GM21529 (cell line): Measurements from ENCODE around the gene ASPSCR1.

Experiments
- ATAC-seq: cut with Tn5 transposase; IDR thresholded peaks from one replicate; pipeline ENCODE4 v1.9.1; 2021; ENCODE audit not compliant: unreplicated experiment

ASPSCR1 gene

DNA sequence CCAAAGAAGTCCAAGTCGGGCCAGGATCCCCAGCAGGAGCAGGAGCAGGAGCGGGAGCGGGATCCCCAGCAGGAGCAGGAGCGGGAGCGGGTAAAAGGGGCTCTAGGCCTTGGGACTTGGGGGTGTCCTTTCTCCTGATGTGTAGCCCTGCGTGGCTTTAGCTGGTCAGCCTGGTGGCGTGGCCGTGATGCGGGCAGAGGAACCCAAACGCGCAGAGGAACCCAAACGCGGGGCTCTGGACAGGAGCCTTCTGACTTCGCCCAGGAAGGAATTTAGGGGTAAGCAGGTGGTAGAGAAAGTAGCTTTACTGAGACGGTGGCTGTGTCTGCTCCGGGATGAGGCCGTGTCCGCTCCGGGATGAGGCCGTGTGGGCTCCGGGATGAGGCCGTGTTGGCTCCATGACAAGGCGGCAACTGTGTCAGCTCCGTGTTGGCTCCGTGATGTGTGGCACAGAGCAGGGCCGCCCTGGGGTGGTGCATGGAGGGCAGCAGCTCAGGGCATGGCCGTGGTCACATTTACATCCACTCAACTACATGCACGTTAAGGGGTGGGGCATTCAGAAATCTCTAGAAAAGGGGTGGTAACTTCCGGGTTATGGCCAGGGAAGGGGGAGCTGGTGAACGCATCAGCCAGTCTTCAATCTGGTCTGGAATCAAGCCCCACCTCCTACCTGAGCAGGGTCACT, 19.5 kb downstream of the ASPSCR1 start:
- no peak for ATAC-seq

DNA sequence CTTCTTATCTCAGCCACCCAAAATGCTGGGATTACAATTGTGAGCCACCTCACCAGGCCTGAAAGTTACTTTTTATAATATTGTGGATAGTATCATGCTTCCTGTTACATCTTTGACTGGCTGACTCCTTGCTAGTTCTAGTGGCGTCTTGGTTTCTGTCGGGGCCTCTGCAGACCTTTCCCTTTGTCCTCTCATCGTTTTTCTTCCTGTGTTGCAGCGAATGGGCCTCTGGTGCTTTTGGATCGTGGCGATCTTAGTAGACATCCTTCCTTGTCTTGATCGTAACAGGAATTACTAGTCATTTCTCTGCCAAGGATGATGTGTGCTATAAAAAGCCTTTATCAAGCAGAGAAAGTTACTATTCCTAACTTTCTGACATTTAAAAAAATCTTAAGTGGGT, 20.8 kb downstream of the ASPSCR1 start:
- no peak for ATAC-seq

DNA sequence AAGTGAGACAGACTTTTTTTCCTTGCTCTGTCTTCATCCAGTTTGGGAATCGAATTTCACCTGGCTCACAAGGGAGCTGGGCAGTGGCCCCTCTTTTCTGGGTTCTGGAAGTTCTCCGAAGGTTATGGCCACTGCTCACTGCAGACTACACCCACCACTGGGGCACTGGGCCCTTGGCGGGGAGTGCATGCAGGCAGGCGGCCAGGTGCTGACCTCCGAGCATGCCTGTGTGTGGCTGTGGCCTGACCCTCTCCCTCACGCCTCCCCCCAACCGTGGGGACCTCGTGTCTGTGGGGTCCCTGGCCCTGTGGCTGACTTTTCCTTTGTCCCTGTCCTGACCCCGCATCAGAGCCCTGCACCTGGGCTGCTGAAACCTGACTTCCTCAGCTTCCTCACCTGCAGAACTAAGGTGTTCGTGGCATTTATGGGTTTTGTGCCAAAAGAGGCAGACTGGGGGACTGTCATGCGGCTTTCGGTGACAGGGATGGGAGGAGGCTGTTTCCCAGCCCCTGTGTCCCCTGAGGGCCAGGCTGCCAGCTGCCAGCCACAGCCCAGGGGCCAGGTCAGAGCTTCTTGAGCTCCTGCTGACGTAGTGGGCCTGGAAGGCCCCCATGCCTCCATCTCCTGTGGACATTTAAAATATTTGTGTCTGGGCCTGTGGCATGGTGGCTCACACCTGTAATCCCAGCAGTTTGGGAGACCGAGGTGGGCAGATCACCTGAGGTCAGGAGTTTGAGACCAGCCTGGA, 21.4 kb downstream of the ASPSCR1 start:
- no peak for ATAC-seq

DNA sequence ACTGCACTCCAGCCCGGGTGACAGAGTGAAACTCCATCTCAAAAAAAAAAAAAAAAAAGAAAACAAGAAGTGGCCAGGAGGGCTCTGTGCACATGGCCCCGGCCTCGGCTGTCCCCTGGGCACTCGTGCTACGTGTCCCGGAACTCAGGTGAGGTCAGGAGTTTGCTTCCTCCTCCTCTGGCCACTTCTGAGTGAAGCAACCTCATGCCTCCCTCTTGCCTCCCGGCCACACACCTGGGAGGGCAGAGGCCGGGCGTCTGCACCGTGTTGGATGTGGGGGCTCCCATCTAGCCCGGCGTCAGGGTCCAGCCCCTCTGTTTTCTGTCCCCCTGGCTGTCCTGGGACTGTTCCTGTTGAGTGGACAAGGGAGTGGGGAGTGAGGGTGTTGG, 22.2 kb downstream of the ASPSCR1 start:
- ATAC-seq, result no peak

DNA sequence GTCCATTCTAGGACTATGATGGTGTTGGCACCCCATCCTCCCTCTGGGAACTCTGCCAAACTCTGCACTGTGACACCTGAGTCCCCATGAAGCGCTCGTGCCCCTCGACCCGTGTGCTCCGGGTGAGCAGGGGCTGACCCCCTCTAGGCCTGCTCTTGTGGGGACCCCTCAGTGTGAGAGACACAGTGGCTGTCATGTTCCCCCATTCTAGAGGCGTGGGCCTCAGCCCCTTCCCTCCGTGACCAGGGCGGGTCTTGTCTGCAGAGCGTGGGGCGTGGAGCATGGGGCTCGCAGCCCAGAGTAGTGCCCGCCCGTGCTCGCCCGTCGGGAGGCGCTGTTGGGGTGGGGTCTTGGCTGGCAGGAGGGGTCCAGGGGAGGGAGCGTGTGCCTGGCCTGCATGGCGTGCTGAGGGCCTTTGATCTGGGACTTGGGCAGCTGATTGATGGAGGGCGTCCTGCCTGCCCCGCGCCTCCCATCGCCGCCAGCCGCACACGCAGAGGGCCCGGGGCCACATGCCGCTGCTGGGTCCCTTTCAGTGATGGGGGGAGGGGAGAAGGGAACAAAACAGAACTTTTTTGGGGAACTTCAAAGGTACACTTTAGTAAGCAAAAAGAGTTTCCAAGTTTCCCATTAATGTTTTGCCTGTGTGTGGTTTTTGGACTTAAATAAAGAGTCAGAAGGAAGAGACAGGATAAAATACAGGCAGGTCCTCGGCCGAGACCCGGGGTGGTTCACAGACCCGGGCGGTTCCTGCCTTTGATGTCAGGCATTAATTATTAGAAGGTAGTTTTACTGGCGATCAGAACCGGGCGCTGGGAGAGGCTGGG, 22.8 kb downstream of the ASPSCR1 start:
- no peak for ATAC-seq

DNA sequence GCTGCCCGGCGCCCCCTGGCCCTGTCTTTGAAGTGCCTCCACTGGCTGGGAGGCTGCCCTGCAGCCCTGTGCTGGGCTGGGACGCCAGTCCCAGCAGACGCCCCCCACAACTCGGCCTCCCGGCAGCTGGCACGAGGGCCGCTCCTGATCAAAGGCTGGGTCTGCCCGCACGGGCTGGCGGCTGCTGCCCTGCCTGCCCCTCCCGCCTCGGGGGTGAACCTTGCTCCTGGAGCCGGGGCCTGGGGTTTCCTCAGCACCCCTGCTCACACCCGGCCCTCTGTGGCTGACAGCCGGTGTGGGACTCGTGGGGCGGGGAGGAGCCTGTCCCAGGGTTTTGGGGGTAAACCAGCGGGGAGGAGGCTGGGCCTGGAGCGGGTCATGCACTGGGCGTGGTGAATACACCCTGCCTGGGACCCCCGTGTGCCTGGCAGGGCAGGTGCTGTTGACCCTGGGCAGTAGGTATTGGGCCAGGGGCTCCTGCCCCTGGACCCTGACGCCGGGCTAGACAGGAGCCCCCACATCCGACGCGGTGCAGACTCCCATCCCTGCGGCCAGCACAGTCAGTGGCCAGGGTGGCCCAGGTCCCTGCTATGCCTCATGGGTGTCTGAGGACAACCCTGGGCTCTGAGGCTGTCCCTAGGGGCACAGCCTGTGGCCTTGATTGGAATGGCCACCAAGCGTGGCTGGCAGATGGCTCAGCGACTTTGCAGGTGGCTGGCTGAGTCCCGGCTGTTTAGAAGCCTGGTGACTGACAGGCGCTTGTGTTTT, 23.6 kb downstream of the ASPSCR1 start:
- no peak for ATAC-seq

DNA sequence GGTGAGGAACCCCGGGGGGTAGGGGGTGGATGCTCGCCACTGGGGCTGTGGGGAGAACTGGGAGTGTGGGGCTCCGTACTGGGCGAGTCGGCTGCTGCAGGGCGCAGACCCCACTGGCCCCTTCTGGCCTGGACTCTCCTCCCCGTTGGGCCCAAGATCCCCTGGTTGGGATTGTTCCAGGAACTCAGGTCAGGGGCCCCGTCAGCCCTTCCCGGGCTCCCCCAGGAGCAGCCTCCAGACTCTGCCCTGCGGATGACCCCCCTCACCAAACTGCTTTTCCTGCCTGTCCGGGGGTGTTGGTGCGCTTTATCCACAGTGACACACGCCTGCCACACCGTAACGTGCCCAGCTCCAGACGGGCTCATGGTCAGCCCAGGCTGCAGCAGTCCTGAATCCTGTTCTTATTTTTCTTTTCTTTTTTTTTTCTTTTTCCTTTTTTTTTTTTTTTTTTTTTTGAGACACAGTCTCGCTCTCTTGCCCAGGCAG, 24.2 kb downstream of the ASPSCR1 start:
- no peak for ATAC-seq

DNA sequence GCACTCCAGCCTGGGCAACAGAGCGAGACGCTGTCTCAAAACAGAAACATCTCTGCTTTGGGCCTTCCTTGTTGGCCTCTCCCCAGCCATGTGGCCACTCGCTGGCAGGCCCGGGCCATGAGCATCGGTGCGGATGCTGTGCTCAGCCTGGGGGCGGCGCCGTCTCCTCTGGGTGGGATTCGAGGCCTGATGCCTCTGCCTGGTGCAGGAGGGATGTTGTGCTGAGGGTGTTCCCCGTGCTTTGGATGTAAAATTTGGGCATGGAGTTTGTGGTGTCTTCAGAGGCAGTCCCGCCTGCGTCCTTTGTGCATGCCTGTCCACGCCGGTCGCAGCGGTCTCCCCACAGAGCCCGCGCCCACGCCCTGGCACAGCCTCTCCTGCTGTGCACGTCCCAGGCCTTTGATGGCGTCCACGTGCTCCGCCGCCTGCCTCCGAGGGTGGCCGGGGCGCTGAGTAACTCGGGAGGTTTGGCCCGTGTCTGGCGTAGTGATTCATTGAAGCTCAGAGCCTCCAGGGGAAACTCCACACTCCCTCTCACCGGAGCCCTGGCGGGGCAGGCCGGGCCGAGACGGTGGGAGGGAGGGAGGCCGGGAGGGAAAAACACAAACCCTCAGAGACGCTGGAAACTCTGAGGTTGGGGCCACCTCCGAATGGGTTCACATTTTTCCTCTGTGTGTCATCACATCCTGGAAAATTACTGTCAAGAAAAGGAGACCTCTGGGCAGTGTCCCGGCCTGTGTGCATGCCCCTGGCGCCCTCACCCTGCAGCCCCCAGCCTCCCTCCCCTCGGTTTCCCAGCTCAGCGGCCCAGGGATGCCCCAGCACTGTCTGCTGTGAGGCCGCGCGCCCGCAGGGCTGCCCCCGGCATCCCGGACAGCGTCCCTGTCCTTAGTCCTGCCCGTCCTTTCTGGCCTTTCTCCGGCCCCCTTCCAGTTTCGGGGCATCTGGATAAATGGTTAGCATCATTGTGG, 26.3 kb downstream of the ASPSCR1 start:
- ATAC-seq, result no peak

DNA sequence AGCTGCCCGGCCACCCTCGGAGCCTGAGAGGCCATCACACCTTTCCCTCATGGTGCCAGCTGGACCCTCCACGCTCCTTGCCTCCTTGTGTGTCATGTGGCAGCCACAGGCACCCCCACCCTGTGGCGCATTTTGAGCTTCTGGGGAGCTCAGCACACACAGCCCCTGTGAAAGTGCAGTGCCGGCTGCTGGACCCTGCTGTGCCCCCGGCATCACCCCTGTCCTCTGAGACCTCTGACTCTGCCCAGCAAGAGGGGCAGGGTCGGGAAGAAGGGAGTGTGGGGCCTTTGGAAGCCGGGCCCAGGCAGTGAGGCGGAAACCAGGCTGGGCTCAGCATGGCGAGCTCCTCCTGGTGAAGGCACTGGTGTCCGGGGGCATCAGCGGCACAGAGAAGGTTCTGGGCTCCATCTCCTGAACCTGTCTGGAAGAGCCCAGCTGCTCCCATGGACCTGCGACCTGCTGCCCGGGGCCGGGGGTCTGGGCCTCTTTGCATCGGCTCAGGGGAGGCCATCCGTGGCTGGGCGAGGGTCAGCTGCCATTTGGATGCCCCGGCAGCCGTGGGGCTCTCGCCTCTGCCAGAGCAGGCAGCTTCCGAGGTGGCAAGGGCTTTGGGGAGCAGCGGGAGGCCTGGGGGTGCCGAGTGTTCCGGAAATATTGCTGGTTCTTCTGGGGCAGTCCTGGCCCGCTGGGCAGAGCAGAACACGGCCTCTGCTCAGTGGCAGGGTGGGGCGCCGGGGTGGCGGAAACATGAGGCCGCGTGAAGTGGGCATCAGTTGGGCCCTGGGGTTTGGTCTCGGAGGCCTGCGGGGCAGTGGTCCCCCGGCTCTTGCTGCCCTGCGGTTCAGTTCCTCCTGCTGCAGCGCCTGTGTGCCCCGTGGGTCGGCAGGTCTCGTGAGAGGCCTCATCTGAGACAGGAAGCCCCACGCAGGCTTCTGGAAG, 27.4 kb downstream of the ASPSCR1 start:
- no peak for ATAC-seq

DNA sequence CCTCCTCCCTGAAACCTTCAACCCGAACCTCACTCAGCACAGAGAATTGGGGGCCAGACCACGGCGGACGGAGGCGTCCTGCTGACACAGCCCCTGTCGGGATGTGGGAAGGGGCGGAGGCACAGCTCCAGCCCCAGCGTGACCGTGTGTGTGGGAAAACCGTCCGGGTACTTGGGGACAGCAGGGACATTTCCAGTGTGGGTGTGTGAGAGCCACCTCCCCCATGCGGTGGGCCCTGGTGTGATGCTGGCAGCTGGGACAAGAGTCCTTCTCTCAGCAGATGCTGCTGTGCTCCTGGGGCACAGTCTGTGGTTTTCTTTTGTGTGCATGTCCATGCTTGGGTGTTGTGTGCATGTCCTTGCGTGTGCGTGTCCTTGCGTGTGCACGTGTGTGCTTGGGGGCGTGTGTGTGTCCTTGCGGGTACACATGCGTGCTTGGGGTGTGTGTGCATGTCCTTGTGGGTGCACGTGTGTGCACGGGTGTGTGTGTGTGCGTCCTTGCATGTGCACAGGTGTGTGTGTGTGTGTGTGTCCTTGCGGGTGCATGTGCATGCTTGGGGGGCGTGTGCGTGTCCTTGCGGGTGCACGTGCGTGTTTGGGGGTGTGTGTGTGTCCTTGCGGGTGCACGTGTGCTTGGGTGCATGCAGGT, 28.4 kb downstream of the ASPSCR1 start:
- no peak for ATAC-seq

DNA sequence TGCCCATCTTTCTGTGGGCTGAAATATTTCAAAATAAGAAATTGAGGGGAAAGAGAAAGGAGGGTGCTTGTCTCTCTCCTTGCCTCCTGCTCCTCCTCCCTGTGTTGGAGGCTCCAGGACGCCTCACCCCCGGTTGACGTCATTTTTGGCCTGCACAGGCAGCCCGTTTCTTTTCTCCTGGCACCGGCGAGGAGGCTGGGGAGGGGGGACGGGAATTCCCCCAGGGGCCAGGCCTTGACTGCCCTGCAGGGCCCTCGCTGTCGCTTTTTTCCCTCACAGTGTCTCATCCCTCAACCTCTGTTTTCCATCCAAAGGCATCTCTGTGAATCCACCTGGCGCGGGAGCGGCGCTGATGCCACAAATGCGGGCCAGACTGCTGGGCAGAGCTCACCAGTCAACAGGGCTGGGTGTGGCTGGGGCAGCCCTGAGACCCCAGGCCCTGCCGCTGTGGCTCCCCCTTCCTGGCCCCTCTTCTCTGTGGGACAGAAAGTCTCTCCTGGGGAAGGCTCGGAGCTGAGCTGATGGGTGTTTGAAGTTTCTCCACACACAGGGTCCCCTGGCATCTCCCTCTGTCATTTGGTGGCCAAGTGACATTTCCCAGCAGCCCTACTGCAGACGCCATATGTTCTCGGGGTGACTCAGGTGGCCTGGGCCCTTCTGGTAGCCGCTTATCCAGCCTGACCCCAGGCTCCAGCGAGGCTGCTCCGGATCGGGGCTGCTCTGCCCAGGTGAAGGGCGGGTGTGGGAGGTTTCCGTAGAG, 29.2 kb downstream of the ASPSCR1 start:
- ATAC-seq, result no peak

DNA sequence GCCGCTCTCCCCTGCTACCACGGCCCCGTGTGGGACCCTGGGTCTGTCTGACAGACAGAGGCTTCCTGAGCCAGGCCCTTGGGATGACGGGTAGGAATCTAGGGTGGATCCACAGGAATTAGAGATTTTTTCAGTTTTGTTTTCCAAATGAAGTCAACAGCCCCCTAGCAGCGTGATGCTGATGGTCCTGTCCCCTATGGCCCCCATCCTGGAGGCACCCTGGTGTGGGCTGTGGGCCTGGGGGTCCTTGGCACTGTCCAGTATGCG, 29.7 kb downstream of the ASPSCR1 start:
- no peak for ATAC-seq

DNA sequence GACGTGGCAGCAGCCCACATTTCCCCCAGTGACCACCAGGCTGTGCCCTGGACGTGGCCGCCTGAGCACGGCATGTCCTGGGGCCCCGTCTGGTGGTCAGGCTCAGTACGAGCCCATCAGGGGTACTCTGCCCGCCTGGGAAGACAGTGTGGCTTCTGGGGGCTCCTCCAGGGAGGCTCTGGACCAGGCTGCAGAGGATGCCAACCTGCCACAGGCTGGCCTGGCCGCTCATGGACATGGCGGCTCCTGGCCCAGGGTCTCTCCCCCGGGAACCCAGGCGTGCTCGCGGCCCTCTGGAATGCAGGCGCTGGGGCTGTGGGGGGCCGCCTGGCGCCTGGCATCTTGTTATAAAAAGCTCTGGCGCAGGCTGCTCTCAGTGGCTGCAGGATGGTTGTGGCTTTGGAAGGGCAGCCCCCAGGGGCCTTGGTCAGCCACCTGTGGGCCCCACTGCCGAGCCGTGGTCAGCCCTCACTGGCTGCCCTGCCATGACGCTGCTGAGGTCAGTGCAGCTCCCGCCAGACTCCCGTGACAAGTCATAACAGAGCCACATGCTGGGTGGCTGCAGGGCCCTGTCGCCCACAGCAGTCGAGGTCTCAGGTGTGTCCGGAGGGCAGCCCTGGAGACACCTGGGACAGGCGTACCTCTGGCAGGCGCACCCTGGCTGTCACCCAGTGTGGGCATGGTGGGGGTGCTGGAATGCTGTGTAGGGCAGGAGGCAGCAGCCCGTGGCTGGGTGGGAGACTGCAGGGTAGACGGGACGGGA, 30.2 kb downstream of the ASPSCR1 start:
- ATAC-seq, result no peak

DNA sequence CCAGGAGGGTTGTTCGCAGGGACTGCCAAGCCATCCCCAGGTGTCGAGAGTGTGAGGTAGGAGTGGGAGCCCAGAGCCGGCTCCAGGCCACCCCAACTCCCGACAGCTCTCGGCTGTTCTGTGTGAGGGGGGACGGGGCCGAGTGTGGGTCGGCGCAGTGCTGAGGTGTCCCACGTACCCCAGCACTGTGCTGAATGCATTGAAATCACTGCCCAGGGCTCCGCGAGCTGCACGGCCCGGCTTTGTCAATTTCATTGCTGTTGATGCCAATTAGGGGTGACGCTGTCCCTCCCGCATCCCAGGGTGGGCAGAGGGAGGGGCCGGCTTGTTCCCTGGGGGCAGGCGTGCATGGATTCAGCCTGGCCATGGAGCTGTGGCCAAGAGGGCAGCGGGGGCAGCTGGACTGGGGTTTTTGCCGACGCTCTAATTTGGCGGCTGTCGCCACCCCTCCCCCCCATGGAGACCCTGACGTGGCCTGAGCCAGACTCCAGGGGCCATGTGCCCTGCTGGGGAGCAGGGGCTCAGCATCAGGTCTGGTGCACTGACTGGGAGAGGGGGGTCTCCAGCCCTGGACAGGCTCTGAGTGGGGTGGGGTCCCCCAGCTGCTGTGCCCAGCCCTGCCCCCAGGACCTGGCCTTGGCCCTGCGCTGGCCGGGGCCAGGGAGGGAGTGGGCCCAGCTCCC, 31.0 kb downstream of the ASPSCR1 start:
- no peak for ATAC-seq

DNA sequence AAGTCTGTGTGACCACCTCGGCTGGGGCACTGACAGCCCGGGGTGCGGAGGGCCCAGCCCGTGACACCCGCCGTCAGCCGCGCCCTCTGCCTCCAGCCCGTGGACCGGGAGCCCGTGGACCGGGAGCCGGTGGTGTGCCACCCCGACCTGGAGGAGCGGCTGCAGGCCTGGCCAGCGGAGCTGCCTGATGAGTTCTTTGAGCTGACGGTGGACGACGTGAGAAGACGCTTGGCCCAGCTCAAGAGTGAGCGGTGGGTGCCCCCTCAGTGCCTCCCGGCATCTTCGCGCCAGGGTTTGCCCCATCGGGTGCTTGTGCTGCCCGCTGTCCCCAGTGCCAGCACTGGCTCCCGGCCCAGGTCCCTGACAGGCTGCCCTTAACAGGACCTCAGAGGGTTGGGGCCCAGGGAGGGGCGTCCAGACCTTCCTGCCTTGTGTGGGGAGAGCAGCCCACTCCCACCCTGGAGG, 31.5 kb downstream of the ASPSCR1 start:
- ATAC-seq, result no peak

DNA sequence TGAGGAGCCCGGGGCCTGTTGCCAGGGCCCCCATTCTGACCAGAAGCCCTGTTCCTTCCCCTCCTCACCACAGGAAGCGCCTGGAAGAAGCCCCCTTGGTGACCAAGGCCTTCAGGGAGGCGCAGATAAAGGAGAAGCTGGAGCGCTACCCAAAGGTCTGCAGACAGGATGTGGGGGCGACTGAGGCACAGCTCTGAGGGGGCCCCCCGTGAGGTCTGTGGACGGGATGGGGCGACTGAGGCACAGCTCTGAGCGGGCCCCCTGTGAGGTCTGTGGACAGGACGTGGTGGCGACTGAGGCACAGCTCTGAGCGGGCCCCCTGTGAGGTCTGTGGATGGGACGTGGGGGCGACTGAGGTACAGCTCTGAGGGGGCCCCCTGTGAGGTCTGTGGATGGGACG, 32.0 kb downstream of the ASPSCR1 start:
- ATAC-seq, result no peak
